Kidney epithelial cell (primary cell): ENCODE data around the gene SLC39A8. TPM values are rescaled to one million over a fixed set of nuclear protein-coding genes. Genes with fewer than 3 reads are reported as not detected.
"Not testable (repeated sequence)": the region's sequence is repeated elsewhere in the genome, so short reads cannot be mapped to it uniquely, and the experiment has no call there.

ENCODE experiments used
- DNase-seq: peaks from one replicate; pipeline ENCODE4 v3.0.0-alpha.2; 2010; ENCODE audit warnings: low read depth
- H3K27me3 ChIP-seq: 2 replicates; pipeline ENCODE4 v1.6.0; 2011; ENCODE audit warnings: low read length; ENCODE audit not compliant: control insufficient read depth, insufficient read depth
- H3K36me3 ChIP-seq: 2 replicates; pipeline ENCODE4 v1.5.1; 2011; ENCODE audit warnings: low read length; ENCODE audit not compliant: control insufficient read depth, insufficient read depth
- H3K4me3 ChIP-seq: 2 replicates; pipeline ENCODE4 v1.5.1; 2011; ENCODE audit warnings: low read depth, mild to moderate bottlenecking, control low read depth, low read length
- total RNA-seq: library from RNA; depleted of rRNA; stranded (reverse); fragments of >200 nt; gene quantifications from 2 replicates; pipeline ENCODE4 v1.2.3, GENCODE V29; 2015
- TF ChIP-seq, protein P1 (sequence below): IDR thresholded peaks from 2 replicates; pipeline ENCODE4 v1.5.1; 2011; ENCODE audit warnings: mild to moderate bottlenecking, moderate library complexity, low read length, control low read depth, inconsistent platforms; ENCODE audit not compliant: insufficient read depth, poor library complexity, severe bottlenecking

Gene SLC39A8
- total RNA-seq, 1 donor from 2014 or later = 15.8 TPM

DNA sequence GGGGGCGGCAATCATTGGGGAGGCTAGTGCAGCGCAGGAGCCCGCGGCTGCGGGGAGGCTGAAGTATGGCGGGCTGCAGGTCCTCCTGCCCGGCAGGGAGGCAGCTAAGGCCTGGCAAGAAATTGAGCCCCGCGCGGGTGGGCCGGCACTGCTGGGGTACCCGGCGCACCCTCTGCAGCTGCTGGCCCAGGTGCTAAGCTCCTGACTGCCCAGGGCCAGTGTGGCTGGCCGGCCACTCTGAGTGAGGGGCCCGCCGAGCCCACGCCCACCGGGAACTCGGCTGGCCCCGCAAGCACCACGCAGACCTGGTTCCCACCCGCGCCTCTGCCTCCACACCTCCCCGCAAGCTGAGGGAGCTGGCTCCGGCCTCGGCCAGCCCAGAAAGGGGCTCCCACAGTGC, 94.9 kb downstream of the SLC39A8 start:
- DNase-seq = no peak
- TF ChIP-seq, protein P1, sequence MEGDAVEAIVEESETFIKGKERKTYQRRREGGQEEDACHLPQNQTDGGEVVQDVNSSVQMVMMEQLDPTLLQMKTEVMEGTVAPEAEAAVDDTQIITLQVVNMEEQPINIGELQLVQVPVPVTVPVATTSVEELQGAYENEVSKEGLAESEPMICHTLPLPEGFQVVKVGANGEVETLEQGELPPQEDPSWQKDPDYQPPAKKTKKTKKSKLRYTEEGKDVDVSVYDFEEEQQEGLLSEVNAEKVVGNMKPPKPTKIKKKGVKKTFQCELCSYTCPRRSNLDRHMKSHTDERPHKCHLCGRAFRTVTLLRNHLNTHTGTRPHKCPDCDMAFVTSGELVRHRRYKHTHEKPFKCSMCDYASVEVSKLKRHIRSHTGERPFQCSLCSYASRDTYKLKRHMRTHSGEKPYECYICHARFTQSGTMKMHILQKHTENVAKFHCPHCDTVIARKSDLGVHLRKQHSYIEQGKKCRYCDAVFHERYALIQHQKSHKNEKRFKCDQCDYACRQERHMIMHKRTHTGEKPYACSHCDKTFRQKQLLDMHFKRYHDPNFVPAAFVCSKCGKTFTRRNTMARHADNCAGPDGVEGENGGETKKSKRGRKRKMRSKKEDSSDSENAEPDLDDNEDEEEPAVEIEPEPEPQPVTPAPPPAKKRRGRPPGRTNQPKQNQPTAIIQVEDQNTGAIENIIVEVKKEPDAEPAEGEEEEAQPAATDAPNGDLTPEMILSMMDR = no peak
- no peak overlapping the region for H3K4me3 ChIP-seq
- no peaks in the 10 kb centered on the region for H3K36me3 ChIP-seq
- no peaks in the 10 kb centered on the region for H3K27me3 ChIP-seq

DNA sequence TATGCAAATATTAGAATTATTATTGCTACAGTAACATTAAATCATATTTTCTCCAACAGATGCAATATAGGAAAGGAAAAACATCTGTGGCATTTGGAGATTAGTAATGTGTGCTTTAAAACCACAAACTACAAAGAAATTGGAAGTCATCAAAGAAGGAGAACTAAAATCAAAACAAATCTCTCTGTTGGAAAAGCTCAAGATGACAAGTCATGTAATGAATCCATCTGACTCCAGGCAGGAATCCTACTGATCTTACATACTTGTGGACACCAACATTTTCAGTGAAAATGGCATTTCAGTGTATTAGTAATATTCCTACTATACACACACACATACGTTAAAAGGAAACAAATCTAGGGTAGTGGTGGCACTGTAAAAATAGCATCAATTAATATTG, 98.2 kb downstream of the SLC39A8 start:
- Histone ChIP-seq H3K36me3 (no peaks in the 10 kb centered on the region), H3K27me3 (no peaks in the 10 kb centered on the region), H3K4me3 (no peak overlapping the region)
- TF ChIP-seq, protein P1 = no peak
- no peak for DNase-seq

DNA sequence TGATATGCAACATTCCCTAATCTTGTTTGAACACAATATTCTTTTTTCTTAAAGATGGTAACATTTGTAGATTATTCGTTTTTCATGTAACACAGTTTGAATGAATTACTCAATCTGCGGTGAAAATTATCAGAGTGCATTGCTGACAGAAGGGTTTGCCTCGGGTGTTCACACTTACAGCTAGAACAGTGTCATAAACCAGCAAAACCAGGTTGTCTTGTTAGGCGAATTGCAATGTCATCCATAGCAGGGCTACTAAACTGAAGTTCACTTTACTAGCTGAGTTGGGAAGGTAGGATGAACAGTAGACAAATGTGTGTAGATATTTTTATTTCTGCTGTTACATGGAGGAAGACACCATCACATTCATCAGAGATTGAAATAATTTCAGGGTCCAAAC, 98.9 kb downstream of the SLC39A8 start:
- TF ChIP-seq, protein P1 = no peak

DNA sequence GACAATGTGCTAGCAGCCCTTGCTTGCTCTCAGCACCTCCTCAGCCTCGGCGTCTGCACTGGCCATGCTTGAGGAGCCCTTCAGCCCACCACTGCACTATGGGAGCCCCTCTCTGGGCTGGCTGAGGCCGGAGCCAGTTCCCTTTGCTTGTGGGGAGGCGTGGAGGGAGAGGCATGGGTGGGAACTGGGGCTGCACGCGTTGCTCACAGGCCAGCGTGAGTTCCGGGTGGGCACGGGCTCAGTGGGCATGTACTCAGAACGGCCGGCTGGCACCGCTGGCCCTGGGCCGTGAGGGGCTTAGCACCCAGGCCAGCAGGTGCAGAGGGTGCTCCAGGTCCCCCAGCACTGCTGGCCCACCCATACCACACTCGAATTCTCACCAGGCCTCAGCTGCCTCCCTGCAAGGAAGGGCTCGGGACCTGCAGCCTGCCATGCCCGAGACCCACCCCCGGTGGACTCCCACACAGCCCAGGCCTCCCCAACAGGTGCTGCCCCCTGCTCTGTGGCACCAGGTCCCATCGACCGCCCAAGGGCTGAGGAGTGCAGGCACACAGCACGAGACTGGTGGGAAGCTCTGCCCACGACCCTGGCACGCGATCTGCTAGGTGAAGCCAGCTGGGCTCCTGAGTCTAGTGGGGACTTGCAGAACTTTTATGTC, 100.3 kb downstream of the SLC39A8 start:
- no peak for DNase-seq
- no peaks in the 10 kb centered on the region for H3K27me3 ChIP-seq
- TF ChIP-seq, protein P1 = no peak
- no peaks in the 10 kb centered on the region for H3K36me3 ChIP-seq
- no peak overlapping the region for H3K4me3 ChIP-seq

More for the DNA sequence above, 98.9 kb downstream of the SLC39A8 start:
- no peak overlapping the region for H3K4me3 ChIP-seq
- H3K27me3 ChIP-seq = no peaks in the 10 kb centered on the region
- no peak for DNase-seq
- no peaks in the 10 kb centered on the region for H3K36me3 ChIP-seq

DNA sequence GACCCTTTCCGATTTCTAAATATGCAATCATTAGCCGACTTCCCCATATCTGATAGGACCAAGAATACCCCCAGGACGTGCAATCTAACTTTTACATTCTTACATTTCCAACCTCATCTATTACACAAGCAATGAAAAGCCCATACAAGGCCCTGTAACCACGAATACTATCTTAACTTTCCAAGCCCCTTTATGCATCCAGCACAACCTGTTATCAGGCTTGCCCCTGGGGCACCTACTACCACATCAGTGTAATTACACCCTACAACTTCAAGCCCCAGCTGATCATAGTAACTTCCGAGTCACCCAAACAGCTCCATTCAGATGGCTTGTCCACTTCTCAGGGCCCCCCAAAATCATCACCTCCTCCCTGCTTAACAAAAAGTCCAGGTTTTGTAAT, 102.0 kb downstream of the SLC39A8 start:
- not testable (repeated sequence) for H3K36me3 ChIP-seq, H3K27me3 ChIP-seq, DNase-seq, H3K4me3 ChIP-seq

DNA sequence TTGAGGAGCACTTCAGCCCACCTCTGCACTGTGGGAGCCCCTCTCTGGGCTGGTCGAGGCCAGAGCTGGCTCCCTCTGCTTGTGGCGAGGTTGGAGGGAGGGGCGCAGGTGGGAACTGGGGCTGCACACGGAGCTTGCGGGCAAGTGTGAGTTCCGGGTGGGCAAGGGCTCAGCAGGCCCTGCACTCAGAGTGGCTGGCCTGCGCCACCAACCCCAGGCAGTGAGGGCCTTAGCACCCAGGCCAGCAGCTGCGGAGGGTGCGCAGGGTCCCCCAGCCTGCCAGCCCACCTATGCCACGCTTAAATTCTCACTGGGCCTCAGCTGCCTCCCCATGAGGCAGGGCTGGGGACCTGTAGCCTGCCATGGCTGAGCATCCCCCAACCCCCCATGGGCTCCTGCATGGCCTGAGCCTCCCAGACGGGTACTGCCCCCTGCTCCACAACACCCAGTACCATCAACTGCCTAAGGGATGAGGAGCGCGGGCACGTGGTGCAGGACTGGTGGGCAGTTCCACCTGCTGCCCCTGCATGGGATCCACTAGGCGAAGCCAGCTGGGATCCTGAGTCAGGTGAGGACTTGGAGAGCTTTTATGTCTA, 110.9 kb downstream of the SLC39A8 start:
- Histone ChIP-seq H3K4me3 (no peak overlapping the region), H3K27me3 (no peaks in the 10 kb centered on the region), H3K36me3 (no peaks in the 10 kb centered on the region)
- DNase-seq = no peak
- TF ChIP-seq, protein P1 = no peak
